ENCODE measurements around the gene ADSS1.

DNA sequence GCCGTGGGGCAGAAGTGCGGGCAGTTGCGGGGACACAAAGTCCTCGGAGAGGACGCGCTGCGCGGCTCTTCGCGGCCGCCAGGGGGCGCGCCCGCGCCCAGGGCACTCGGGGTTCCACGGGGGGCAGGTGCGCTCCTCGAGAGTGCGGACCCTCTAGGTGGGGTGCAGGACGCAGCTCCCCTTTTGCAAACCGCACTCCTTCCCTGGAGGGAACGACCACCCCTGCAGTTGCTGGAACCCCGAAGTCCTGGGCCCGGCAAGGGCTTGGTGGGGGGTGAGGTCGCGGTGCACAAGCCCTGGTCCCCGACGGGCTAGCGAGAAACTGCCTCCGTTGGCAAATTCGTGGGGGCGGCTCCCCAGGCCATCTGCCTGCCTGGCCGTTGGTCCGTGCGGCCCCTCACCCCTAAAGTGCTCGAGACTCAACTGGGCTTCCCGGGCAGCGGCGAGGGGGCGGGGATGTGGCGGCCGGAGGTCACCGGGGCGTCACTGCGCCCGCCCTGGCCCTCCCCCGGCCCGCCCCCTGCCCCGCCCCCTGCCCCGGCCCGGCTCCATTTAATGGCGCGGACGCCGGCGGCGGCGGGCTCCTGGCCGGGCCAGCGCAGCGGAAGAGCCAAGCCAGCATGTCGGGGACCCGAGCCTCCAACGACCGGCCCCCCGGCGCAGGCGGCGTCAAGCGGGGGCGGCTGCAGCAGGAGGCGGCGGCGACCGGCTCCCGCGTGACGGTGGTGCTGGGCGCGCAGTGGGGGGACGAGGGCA, at the start of gene ADSS1:
- no peak for TF ChIP-seq TAF1 (IDR thresholded peaks at IDR 0.05; ENCODE audit: borderline replicate concordance, low read depth, low read length)
- no peak for TF ChIP-seq EP300 (IDR thresholded peaks at IDR 0.05; ENCODE audit: borderline replicate concordance in 1 of 2, low read depth in 1 of 2, low read length in 1 of 2)
- TF ChIP-seq, protein P1, sequence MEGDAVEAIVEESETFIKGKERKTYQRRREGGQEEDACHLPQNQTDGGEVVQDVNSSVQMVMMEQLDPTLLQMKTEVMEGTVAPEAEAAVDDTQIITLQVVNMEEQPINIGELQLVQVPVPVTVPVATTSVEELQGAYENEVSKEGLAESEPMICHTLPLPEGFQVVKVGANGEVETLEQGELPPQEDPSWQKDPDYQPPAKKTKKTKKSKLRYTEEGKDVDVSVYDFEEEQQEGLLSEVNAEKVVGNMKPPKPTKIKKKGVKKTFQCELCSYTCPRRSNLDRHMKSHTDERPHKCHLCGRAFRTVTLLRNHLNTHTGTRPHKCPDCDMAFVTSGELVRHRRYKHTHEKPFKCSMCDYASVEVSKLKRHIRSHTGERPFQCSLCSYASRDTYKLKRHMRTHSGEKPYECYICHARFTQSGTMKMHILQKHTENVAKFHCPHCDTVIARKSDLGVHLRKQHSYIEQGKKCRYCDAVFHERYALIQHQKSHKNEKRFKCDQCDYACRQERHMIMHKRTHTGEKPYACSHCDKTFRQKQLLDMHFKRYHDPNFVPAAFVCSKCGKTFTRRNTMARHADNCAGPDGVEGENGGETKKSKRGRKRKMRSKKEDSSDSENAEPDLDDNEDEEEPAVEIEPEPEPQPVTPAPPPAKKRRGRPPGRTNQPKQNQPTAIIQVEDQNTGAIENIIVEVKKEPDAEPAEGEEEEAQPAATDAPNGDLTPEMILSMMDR (IDR thresholded peaks at IDR 0.05), result peak; percentile 67
- TF ChIP-seq TEAD4 (IDR thresholded peaks at IDR 0.05; ENCODE audit: borderline replicate concordance, insufficient read depth), result no peak

Measured in SK-N-SH (cell line).